ENCODE data around the gene DUSP8. TPM values are rescaled to one million over a fixed set of nuclear protein-coding genes. Genes with fewer than 3 reads are reported as not detected.

Gene DUSP8
- total RNA-seq, 1 experiment from 2014 or later = 2.4 TPM

GRCh38 chr11:1543606-1544263, 28.3 kb downstream of the DUSP8 start:
- DNase-seq (ENCODE audit: low spot score) = no peak
- peaks cover 4% of the 10 kb centered on the region; the same call in 1 of the 2 replicates for H3K4me1 Mint-ChIP-seq
- no peak overlapping the region for H3K27ac Mint-ChIP-seq
- H3K36me3 Mint-ChIP-seq = no peaks in the 10 kb centered on the region
- no peaks in the 10 kb centered on the region for H3K9me3 Mint-ChIP-seq
- TF ChIP-seq CREM (CRISPR knock-in tag; IDR thresholded peaks at IDR 0.05) (no peak), PREB (CRISPR knock-in tag; IDR thresholded peaks at IDR 0.05; ENCODE audit: borderline replicate concordance) (no peak), ZNF671 (CRISPR knock-in tag; IDR thresholded peaks at IDR 0.05) (no peak), ELF4 (CRISPR knock-in tag; IDR thresholded peaks at IDR 0.05; ENCODE audit: low read depth) (no peak), JAZF1 (CRISPR knock-in tag; IDR thresholded peaks at IDR 0.05) (no peak), NFATC4 (CRISPR knock-in tag; IDR thresholded peaks at IDR 0.05) (no peak), ZBTB21 (CRISPR knock-in tag; IDR thresholded peaks at IDR 0.05; ENCODE audit: borderline replicate concordance) (no peak), USF1 (CRISPR knock-in tag; IDR thresholded peaks at IDR 0.05) (no peak), JUN (CRISPR knock-in tag; IDR thresholded peaks at IDR 0.05) (no peak), ATF6 (CRISPR knock-in tag; IDR thresholded peaks at IDR 0.05) (no peak), E2F1 (CRISPR knock-in tag; IDR thresholded peaks at IDR 0.05) (no peak), ZNF317 (CRISPR knock-in tag; IDR thresholded peaks at IDR 0.05; ENCODE audit: borderline replicate concordance, low read depth) (no peak)
- H3K4me3 Mint-ChIP-seq = no peak overlapping the region
- CTCF ChIA-PET = interaction anchor here (9.7 kb wide), 1 partner anchor 30 kb away, joined by 457 read pairs; the partner anchor contains the start of gene DUSP8
- H3K27me3 Mint-ChIP-seq (ENCODE audit: low read depth) = peaks cover 62% of the 10 kb centered on the region
- ATAC-seq = no peak
- POLR2A ChIA-PET = no interaction called here

- no peak for ATAC-seq
- DNase-seq (ENCODE audit: low spot score) = no peak
- Mint-ChIP-seq H3K9me3 (no peaks in the 10 kb centered on the region), H3K27me3 (ENCODE audit: low read depth) (peaks cover 62% of the 10 kb centered on the region), H3K4me1 (peaks cover 4% of the 10 kb centered on the region; the same call in 1 of the 2 replicates), H3K36me3 (no peaks in the 10 kb centered on the region), H3K4me3 (no peak overlapping the region), H3K27ac (no peak overlapping the region)
- POLR2A ChIA-PET = interaction anchor here (0.6 to 0.8 kb wide), 2 partner anchors 27 to 33 kb away, joined by 3 to 4 read pairs; no protein-coding TSS in a partner anchor
- TF ChIP-seq ZSCAN18 (CRISPR knock-in tag; IDR thresholded peaks at IDR 0.05) (no peak), EMX1 (CRISPR knock-in tag; IDR thresholded peaks at IDR 0.05) (no peak), ZNF423 (CRISPR knock-in tag; IDR thresholded peaks at IDR 0.05) (peak; percentile 38; the same call in 1 of the 2 replicates), NFE2L1 (CRISPR knock-in tag; IDR thresholded peaks at IDR 0.05) (no peak)
- CTCF ChIA-PET = interaction anchor here (1.5 to 9.7 kb wide), 2 partner anchors 32 to 610 kb away, joined by 3 to 457 read pairs; partner anchors contain the start of gene DUSP8
Measured at GRCh38 chr11:1542267-1542666, 29.8 kb downstream of the DUSP8 start.

Measured in WTC11 (cell line).